ENCODE measurements around the gene ARHGAP1. TPM values are rescaled to one million over a fixed set of nuclear protein-coding genes. Genes with fewer than 3 reads are reported as not detected.

Gene ARHGAP1
- total and polyA plus RNA-seq, 2 of the 4 experiments (the other 2 are of a cell fraction) = 46.6 to 78.8 TPM

DNA sequence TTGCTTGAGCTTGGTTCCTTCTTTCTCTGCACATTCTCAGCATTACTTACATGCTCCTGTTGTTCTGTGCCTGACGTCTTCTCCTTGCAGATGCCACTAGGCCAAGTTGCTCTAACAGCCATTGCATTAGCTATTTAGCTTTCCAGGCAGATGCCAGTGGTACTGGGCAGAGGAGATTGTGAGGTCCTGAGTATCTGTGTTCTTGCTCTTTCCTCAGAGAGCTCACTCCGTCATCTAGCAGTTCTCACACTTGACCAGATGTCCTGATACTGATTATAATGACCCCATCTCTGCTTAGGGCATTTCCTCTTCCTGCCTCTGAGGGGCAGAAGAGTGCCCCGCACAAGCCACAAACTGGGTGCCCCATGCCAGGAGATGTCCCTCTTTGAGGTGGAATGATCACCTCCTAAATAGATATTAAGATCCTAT is 30.7 kb downstream of the ARHGAP1 start:
- no peak overlapping the region for H2AK5ac ChIP-seq (ENCODE audit: low read depth, low read length)
- no peak overlapping the region for H2BK20ac ChIP-seq (ENCODE audit: low read depth, low read length)
- peaks cover 62% of the 10 kb centered on the region for H3K36me3 ChIP-seq (ENCODE audit: control insufficient read depth, insufficient read depth, low read length)
- H3K4ac ChIP-seq (ENCODE audit: low read depth, low read length) = no peak overlapping the region
- H4K20me1 ChIP-seq (ENCODE audit: insufficient read depth, low read length) = no peaks in the 10 kb centered on the region
- CTCF ChIA-PET = interaction anchor here (1.3 kb wide), 1 partner anchor 10 kb away, joined by 6 read pairs; no protein-coding TSS in a partner anchor
- in situ Hi-C loops (cut with MboI; ENCODE audit: low sequenced_read_pairs) (no loop called here), dilution Hi-C loops (cut with HindIII; ENCODE audit: low sequenced_read_pairs, unreplicated experiment) (no loop called here), intact Hi-C loops (cut with micrococcal nuclease) (no loop called here)
- peaks cover 0 to 6% of the 10 kb centered on the region in 2 experiments; a peak in 2 of 4 replicates for H3K79me1 ChIP-seq (ENCODE audit: low read depth in 1 of 2, low read length in 2 of 2)
- H3K27me3 ChIP-seq (ENCODE audit: control insufficient read depth, insufficient read depth, low read length) = no peaks in the 10 kb centered on the region
- H3K18ac ChIP-seq (ENCODE audit: low read depth, low read length) = no peak overlapping the region
- no peaks in the 10 kb centered on the region for H3K9me3 ChIP-seq (ENCODE audit: control insufficient read depth, insufficient read depth, low read length)
- WGBS, 2 experiments (ENCODE audit: extremely low coverage in 2 of 2, insufficient read length in 1 of 2) = no CpG with 5 or more reads among the region's 3 CpGs
- no TSS peak for BruUV-seq (replicated peaks)
- peaks cover 7% of the 10 kb centered on the region for H3K9me1 ChIP-seq (ENCODE audit: insufficient read depth, low read length)
- no peak overlapping the region for H3K4me2 ChIP-seq (ENCODE audit: low read depth, low read length)
- no peak overlapping the region for H4K5ac ChIP-seq (ENCODE audit: low read depth, low read length)
- POLR2A ChIA-PET (ENCODE audit: unreplicated experiment) = no interaction called here
- no peak overlapping the region for H4K8ac ChIP-seq (ENCODE audit: low read depth in 2 of 2, low read length in 2 of 2)
- H3K4me3 ChIP-seq (ENCODE audit: insufficient read depth, low read depth, low read length) = no peak overlapping the region
- no peak overlapping the region for H2AK9ac ChIP-seq (replicated peaks; ENCODE audit: low read depth, low read length, poor library complexity)
- H3K23ac ChIP-seq (ENCODE audit: low read depth, low read length) = no peak overlapping the region
- H3K27ac ChIP-seq (ENCODE audit: insufficient read depth, low read length) = no peak overlapping the region
- no peak overlapping the region for H4K91ac ChIP-seq (ENCODE audit: insufficient read depth, low read depth, low read length)
- 0 out of 2 replicates have a peak, but pooled peaks have one; percentile 31 for ATAC-seq (ENCODE audit: low read depth)
- no peak overlapping the region for H2BK120ac ChIP-seq (ENCODE audit: low read depth, low read length)
- no peak for TF ChIP-seq NFE2L2 (IDR thresholded peaks at IDR 0.05; ENCODE audit: low read depth, low read length)
- TF ChIP-seq, protein P1, sequence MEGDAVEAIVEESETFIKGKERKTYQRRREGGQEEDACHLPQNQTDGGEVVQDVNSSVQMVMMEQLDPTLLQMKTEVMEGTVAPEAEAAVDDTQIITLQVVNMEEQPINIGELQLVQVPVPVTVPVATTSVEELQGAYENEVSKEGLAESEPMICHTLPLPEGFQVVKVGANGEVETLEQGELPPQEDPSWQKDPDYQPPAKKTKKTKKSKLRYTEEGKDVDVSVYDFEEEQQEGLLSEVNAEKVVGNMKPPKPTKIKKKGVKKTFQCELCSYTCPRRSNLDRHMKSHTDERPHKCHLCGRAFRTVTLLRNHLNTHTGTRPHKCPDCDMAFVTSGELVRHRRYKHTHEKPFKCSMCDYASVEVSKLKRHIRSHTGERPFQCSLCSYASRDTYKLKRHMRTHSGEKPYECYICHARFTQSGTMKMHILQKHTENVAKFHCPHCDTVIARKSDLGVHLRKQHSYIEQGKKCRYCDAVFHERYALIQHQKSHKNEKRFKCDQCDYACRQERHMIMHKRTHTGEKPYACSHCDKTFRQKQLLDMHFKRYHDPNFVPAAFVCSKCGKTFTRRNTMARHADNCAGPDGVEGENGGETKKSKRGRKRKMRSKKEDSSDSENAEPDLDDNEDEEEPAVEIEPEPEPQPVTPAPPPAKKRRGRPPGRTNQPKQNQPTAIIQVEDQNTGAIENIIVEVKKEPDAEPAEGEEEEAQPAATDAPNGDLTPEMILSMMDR (conservative IDR thresholded peaks at IDR 0.05; ENCODE audit: low read depth, low read length) = 0 out of 2 replicates have a peak, but pooled peaks have one; percentile 12
- no peak for DNase-seq
- H3K56ac ChIP-seq (ENCODE audit: extremely low read depth, insufficient read depth, low read length) = no peak overlapping the region
- no peaks in the 10 kb centered on the region; the same call in 1 of the 2 replicates for H3K4me1 ChIP-seq (ENCODE audit: control insufficient read depth, insufficient read depth, low read length)
- no peak overlapping the region for H2AFZ ChIP-seq (replicated peaks; ENCODE audit: low read length, poor library complexity)
- no peak overlapping the region for H3K9ac ChIP-seq (ENCODE audit: low read depth, low read length)
- no peak overlapping the region for H2BK5ac ChIP-seq (ENCODE audit: low read depth, low read length, poor library complexity, severe bottlenecking)
- H2BK15ac ChIP-seq (ENCODE audit: low read depth, low read length) = no peak overlapping the region
- no peak overlapping the region for H3K14ac ChIP-seq (replicated peaks; ENCODE audit: low read depth, low read length)
